ENCODE data around the gene SETD4. TPM values are rescaled to one million over a fixed set of nuclear protein-coding genes. Genes with fewer than 3 reads are reported as not detected.

Gene SETD4
- total and polyA plus RNA-seq, 2 of the 8 experiments (the other 6 are each of a cell fraction or from before 2014, with no cell fraction given): 20.1 to 46.6 TPM

GRCh38 chr21:35991131-35991530 is 69.2 kb downstream of the SETD4 start:
- H3K56ac ChIP-seq (replicated peaks; ENCODE audit: insufficient read length, low read depth, low read length): no peak overlapping the region
- TF ChIP-seq ASH2L (IDR thresholded peaks at IDR 0.05; ENCODE audit: low read length) (no peak), EP300 (IDR thresholded peaks at IDR 0.05; ENCODE audit: borderline replicate concordance in 1 of 2, low read depth in 2 of 2, low read length in 2 of 2) (no peak), TEAD4 (IDR thresholded peaks at IDR 0.05; ENCODE audit: low read depth, low read length) (no peak), PHF8 (conservative IDR thresholded peaks at IDR 0.05; ENCODE audit: low read depth, low read length) (no peak), CBX8 (IDR thresholded peaks at IDR 0.05; ENCODE audit: borderline replicate concordance, low read depth, low read length) (no peak), FOSL1 (IDR thresholded peaks at IDR 0.05; ENCODE audit: insufficient read depth, low read depth, low read length) (no peak), GTF2F1 (IDR thresholded peaks at IDR 0.05; ENCODE audit: borderline replicate concordance, low read depth, low read length) (no peak), SP1 (IDR thresholded peaks at IDR 0.05; ENCODE audit: low read depth, low read length) (no peak)
- no peaks in the 10 kb centered on the region; a peak in 1 of 7 replicates for H3K27me3 ChIP-seq (replicated peaks in 1 of 4; ENCODE audit: control insufficient read depth in 3 of 4, extremely low read depth in 1 of 4, insufficient read depth in 3 of 4, low read length in 3 of 4)
- no peak overlapping the region for H2BK20ac ChIP-seq (ENCODE audit: low read length)
- no peaks in the 10 kb centered on the region for H3K4me1 ChIP-seq (replicated peaks in 1 of 4; ENCODE audit: control insufficient read depth in 3 of 4, insufficient read depth in 4 of 4, low read length in 3 of 4)
- no peak overlapping the region for H2AK5ac ChIP-seq (ENCODE audit: low read depth, low read length)
- no peak overlapping the region for H4K5ac ChIP-seq (ENCODE audit: insufficient read length, low read depth, low read length)
- H4K20me1 ChIP-seq (replicated peaks in 1 of 2; ENCODE audit: control insufficient read depth in 1 of 2, insufficient read depth in 2 of 2, low read length in 2 of 2): peaks cover 0 to 2% of the 10 kb centered on the region in 2 experiments
- H3K36me3 ChIP-seq (ENCODE audit: control insufficient read depth in 2 of 4, insufficient read depth in 4 of 4, low read length in 3 of 4): no peaks in the 10 kb centered on the region
- no peak overlapping the region for H3K27ac ChIP-seq (ENCODE audit: low read depth, low read length)
- ChIA-PET CTCF (ENCODE audit: partially characterized antibody) (interaction anchor here (0.7 to 0.9 kb wide), 2 partner anchors 45 to 640 kb away, joined by 3 to 4 read pairs; no protein-coding TSS in a partner anchor), POLR2A (ENCODE audit: partially characterized antibody) (no interaction called here)
- DNase-seq (ENCODE audit: low read depth in 1 of 2, low spot score in 2 of 2): no peak
- no peak overlapping the region for H3K23ac ChIP-seq (ENCODE audit: insufficient read length)
- H4K91ac ChIP-seq (replicated peaks; ENCODE audit: insufficient read length, low read length): no peak overlapping the region
- H3K9me3 ChIP-seq (ENCODE audit: insufficient read depth in 2 of 2, low read depth in 1 of 2, low read length in 1 of 2): 0 out of 4 replicates have a peak, but pooled peaks cover 0 to 3% of the 10 kb centered on the region in 2 experiments
- H3K4me3 ChIP-seq (ENCODE audit: extremely low read depth in 1 of 4, insufficient read depth in 2 of 4, low read depth in 3 of 4, low read length in 4 of 4): no peak overlapping the region
- H2BK12ac ChIP-seq (ENCODE audit: low read depth, low read length): no peak overlapping the region
- no peak overlapping the region for H3K14ac ChIP-seq (ENCODE audit: insufficient read length)
- H3K18ac ChIP-seq (ENCODE audit: extremely low read depth, low read length): no peak overlapping the region
- no peak overlapping the region for H3K4me2 ChIP-seq (ENCODE audit: insufficient read depth in 1 of 2, low read depth in 2 of 2, low read length in 2 of 2)
- no peaks in the 10 kb centered on the region for H3K79me2 ChIP-seq (ENCODE audit: control insufficient read depth in 1 of 2, insufficient read depth in 2 of 2, low read length in 2 of 2)
- H2BK15ac ChIP-seq (ENCODE audit: low read length): no peak overlapping the region
- H2BK120ac ChIP-seq (replicated peaks; ENCODE audit: low read depth, low read length): no peak overlapping the region
- no peak overlapping the region for H3K9ac ChIP-seq (replicated peaks in 1 of 4; ENCODE audit: extremely low read depth in 1 of 4, low read depth in 3 of 4, low read length in 3 of 4)
- no peak for FAIRE-seq
- H4K8ac ChIP-seq (ENCODE audit: extremely low read depth, insufficient read depth, low read length): no peak overlapping the region
- no peak overlapping the region for H2AFZ ChIP-seq (ENCODE audit: low read length)
- H3K4ac ChIP-seq (replicated peaks; ENCODE audit: insufficient read length, low read depth, low read length): no peak overlapping the region
- peaks cover 17% of the 10 kb centered on the region; the same call in 1 of the 2 replicates for H3K23me2 ChIP-seq (ENCODE audit: low read depth, low read length)
- no peak overlapping the region for H2BK5ac ChIP-seq (ENCODE audit: low read depth, low read length)
- 93% methylated on average over 6 of the region's 6 CpGs; no CpG with 5 or more reads in 1 of the 2 experiments for WGBS, 2 experiments (ENCODE audit: extremely low coverage in 1 of 2, insufficient coverage in 1 of 2, insufficient read length in 1 of 2, insufficient replicate concordance in 2 of 2, low coverage in 1 of 2, low lambda C conversion rate in 2 of 2, missing lambda C conversion rate in 1 of 2)
- no peaks in the 10 kb centered on the region for H3K79me1 ChIP-seq (ENCODE audit: low read depth, low read length)
